GM12801 (cell line): ENCODE measurements around the gene MAST4.

Experiments
- CTCF ChIP-seq: IDR thresholded peaks from one replicate; pipeline ENCODE4 v1.5.1; 2011; ENCODE audit warnings: control low read depth; ENCODE audit not compliant: insufficient read length; ENCODE audit errors: extremely low read depth

MAST4 gene

GRCh38 chr5:66718374-66719002, 122.3 kb downstream of the MAST4 start:
- no peak for TF ChIP-seq CTCF

GRCh38 chr5:66720780-66721179, 124.6 kb downstream of the MAST4 start:
- no peak for TF ChIP-seq CTCF

- no peak for TF ChIP-seq CTCF
These were observed 126.5 kb downstream of the MAST4 start for GRCh38 chr5:66722686-66723085.

GRCh38 chr5:66724349-66725139, 128.4 kb downstream of the MAST4 start:
- no peak for TF ChIP-seq CTCF

- TF ChIP-seq CTCF: no peak
These were observed 131.4 kb downstream of the MAST4 start for GRCh38 chr5:66727630-66728029.

- no peak for TF ChIP-seq CTCF
These were observed 131.9 kb downstream of the MAST4 start for GRCh38 chr5:66728049-66728448.

GRCh38 chr5:66737096-66737495, 140.9 kb downstream of the MAST4 start:
- TF ChIP-seq CTCF: no peak
